ENCODE results near the gene OR7C2.

The OR7C2 gene

GRCh38 chr19:14972676-14973075 is 31.4 kb downstream of the OR7C2 start:
- ChIA-PET POLR2A (ENCODE audit: low non-redundant PET) (no interaction called here), CTCF (interaction anchor here (0.6 kb wide), 1 partner anchor 14 kb away, joined by 4 read pairs; no protein-coding TSS in a partner anchor)
- no peak overlapping the region for H3K27ac ChIP-seq
- DNase-seq (ENCODE audit: low spot score), result no peak
- TF ChIP-seq CTCF (conservative IDR thresholded peaks at IDR 0.05; ENCODE audit: low read depth), result no peak

- POLR2A ChIA-PET (ENCODE audit: low non-redundant PET), result no interaction called here
- no peak for DNase-seq (ENCODE audit: low spot score)
- TF ChIP-seq CTCF (conservative IDR thresholded peaks at IDR 0.05; ENCODE audit: low read depth), result no peak
- CTCF ChIA-PET, result interaction anchor here (0.6 kb wide), 1 partner anchor 1761 kb away, joined by 4 read pairs; no protein-coding TSS in a partner anchor
- no peak overlapping the region for H3K27ac ChIP-seq
Measured at GRCh38 chr19:14974488-14974887, 33.2 kb downstream of the OR7C2 start.

- DNase-seq (ENCODE audit: low spot score), result no peak
- POLR2A ChIA-PET (ENCODE audit: low non-redundant PET), result no interaction called here
Measured at GRCh38 chr19:14977128-14977527, 35.8 kb downstream of the OR7C2 start.

GRCh38 chr19:14978161-14978776 is 37.0 kb downstream of the OR7C2 start:
- no peak for DNase-seq (ENCODE audit: low spot score)
- H3K27ac ChIP-seq, result no peak overlapping the region
- TF ChIP-seq CTCF (conservative IDR thresholded peaks at IDR 0.05; ENCODE audit: low read depth), result no peak
- ChIA-PET CTCF (no interaction called here), POLR2A (ENCODE audit: low non-redundant PET) (no interaction called here)

More at GRCh38 chr19:14977128-14977527, 35.8 kb downstream of the OR7C2 start:
- CTCF ChIA-PET, result no interaction called here
- H3K27ac ChIP-seq, result no peak overlapping the region
- no peak for TF ChIP-seq CTCF (conservative IDR thresholded peaks at IDR 0.05; ENCODE audit: low read depth)

- POLR2A ChIA-PET (ENCODE audit: low non-redundant PET), result no interaction called here
- no peak within 1 kb of the TSS for H3K27ac ChIP-seq
- no peak for DNase-seq (ENCODE audit: low spot score)
- CTCF ChIA-PET, result interaction anchor here (0.6 to 0.8 kb wide), 3 partner anchors 14 to 375 kb away, joined by 3 to 4 read pairs (median 3); no protein-coding TSS in a partner anchor
- no peak for TF ChIP-seq CTCF (conservative IDR thresholded peaks at IDR 0.05; ENCODE audit: low read depth)
Measured at GRCh38 chr19:14979476-14980255, 38.4 kb downstream of the OR7C2 start, which contains the start of gene SLC1A6. Gene SLC1A6, minus strand, starts transcription at chr19:14979864. Its CDS starts 6,954 bp downstream, at chr19:14972910.

GRCh38 chr19:14985133-14985532 is 43.8 kb downstream of the OR7C2 start:
- POLR2A ChIA-PET (ENCODE audit: low non-redundant PET), result no interaction called here
- TF ChIP-seq CTCF (conservative IDR thresholded peaks at IDR 0.05; ENCODE audit: low read depth), result no peak
- CTCF ChIA-PET, result no interaction called here
- DNase-seq (ENCODE audit: low spot score), result no peak
- no peak overlapping the region for H3K27ac ChIP-seq
